HG03039 (cell line): ENCODE results near the gene PGA5.
"Not testable (repeated sequence)": the region's sequence is repeated elsewhere in the genome, so short reads cannot be mapped to it uniquely, and the experiment has no call there.

Experiments used
- ATAC-seq: cut with Tn5 transposase; IDR thresholded peaks from one replicate; pipeline ENCODE4 v1.9.1; 2021; ENCODE audit warnings: mild to moderate bottlenecking, moderate library complexity; ENCODE audit not compliant: unreplicated experiment

Gene PGA5

DNA sequence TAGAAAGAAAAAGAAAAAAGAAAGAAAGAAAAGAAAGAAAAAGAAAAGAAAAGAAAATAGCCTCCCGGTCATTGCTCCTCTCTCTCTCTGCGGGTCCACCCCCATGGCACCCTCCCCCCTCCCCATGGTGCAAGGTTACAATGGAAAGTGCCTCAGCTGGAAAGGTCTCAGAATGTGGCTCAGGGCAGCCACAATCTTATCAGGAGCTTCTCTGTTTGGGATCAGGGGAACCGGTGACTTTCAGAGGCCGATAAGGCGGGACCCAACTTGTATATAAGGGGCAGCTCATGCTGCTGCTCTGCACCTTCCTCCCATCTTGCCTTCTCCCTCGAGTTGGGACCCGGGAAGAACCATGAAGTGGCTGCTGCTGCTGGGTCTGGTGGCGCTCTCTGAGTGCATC, at the start of gene PGA5:
TSS of gene PGA5 (plus strand) at position 301 of the 400 bp plus-strand sequence. CDS start at position 353, 52 bp downstream.
- not testable (repeated sequence) for ATAC-seq

DNA sequence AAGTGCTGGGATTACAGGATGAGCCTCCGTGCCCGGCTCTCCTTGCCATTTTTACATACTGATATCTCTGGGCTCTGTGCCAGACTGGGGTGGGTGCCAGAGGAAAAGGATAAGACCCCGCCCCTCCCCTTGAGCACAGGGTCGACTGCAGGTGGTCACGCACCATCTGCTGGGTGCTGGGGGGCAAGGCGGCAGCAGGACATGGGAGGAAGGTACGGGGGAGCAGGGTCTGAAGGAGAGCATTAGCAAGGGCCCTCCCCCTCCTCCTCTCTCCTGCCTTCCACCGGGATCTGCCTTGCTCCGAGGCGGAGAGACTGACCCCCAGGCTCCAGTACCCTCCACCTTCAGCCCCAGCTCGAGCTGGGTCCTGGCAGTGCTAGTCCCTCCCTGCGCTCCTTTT, 47.4 kb upstream of the PGA5 start:
- no peak for ATAC-seq

DNA sequence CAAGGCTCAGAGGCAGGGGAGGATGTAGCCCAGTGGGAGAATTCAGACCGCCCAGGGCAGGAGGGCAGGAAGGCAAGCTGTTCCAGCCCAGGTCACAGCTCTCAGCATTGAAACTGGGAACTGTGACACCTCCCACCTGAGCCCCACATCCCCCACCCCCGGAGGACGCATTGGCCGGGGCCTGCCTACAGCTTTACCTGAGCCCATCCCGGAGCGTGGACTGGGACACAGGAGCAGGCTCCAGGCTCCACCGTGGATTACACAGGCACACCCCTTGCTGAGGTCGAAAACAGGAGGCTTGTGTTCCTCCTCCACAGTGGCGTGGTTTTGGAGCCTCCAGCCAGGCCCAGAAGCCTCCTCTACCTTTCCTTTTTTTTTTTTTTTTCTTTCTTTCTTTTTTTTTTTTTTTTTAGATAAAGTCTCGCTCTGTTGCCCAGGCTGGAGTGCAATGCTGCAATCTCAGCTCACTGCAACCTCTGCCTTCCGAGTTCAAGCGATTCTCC, 46.8 kb upstream of the PGA5 start:
- ATAC-seq: no peak

DNA sequence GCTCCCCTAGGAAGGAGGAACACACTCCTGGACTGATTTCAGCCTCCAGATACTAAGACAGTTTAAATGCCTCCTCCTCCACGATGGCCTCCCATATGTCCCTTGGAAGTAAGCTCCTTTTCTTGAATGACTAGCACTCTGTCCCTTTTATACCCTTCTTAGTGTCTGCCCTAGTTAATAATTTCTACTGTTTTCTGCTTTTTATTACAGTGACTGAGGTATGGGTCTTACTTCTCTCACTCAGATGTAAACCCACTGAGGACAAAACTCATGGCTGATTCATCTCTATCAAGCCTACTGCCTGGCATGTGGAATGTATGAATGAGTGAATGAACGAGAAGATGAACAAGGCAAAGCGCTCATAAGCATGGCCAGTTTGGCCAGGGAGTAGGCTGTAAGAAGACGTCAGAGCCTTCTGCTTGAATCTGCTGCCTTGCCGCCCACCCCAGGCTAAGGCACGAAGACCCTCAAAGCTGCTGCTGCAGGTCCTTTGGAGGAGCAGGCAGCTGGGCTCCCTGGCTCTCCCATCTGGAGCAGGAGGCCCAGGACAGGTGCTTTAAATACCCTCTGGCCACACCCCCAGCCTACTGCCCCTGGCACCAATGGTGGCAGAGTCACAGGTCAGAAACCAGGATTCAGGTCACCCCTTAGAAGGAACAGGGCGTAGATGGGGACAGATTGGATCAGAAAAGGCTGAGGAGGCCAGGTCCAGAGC, 45.8 kb upstream of the PGA5 start:
- ATAC-seq: no peak

DNA sequence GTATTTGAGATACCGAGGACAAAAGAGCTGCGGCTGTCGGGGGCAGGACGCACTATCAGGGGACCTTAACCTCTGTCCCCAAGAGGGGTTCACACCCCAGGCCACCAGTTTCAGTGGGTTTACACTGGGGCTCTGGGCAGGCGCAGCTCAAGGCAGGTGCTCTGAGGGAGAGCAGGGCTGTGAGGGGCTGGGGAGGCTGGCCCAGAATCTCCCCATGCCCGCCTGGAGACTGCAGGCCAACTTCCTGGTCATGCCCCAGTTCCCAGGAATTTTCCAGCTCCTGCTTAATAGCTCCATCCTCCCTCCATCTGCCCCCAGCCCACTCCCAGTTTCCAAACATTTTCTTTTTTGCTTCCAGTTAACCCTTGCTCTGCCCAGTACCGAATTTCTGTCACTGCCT, 45.3 kb upstream of the PGA5 start:
- ATAC-seq: no peak

DNA sequence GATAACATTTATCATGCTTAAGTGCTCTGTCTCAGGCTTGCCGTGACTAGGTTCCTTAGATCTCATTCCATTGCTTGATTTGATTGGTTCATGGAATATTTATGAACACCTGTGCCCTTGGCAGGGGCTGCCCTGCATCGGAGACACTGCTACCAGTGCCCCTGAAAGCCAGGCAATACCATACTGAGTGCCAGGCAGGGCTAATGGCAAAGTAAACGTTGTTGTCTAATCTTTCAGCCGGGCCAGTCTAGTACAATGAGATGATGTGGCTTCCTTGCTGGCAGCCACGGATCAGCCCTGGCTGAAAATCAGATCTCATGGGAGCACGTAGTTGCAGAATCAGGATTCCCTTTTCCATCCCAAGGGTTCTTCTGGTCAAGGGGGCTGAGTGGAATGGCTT, 42.6 kb upstream of the PGA5 start:
- ATAC-seq: no peak

DNA sequence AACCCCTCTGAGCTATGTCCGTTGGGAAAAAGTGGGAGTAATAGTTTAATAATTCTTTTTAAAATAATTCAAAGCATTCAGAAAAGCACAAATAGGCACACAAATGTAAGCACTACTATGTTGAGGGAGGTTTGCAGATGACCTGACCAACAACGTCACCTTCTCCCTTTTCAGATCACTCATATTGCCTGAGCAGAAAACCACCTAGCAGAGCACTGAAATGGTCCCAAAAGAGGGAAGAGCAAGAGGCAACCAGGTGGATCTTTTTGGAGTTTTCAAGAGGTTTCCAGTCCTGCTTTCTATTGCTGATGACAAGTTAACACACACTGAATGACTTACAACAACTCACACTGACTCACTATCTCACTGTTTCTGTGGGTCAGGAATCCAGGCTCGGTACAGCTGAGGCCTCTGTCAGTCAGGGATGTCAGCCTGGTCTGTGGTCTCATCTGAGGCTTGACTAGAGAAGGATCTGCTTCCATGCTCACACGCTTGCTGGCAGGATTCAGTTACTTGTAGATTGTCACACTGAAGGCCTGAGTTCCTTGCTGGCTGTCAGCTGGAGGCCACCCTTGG, 41.9 kb upstream of the PGA5 start:
- ATAC-seq: no peak

DNA sequence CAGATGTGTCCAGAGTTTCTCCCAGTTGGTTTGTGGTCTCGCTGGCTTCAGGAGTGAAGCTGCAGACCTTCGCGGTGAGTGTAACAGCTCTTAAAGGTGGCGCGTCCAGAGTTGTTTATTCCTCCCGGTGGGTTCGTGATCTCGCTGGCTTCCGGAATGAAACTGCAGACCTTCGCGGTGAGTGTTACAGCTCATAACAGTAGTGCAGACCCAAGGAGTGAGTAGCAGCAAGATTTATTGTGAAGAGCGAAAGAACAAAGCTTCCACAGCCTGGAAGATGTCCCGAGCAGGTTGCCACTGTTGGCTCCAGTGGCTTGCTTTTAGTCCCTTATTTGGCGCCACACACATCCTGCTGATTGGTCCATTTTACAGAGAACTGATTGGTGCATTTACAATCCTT, 39.5 kb upstream of the PGA5 start:
- ATAC-seq: no peak

DNA sequence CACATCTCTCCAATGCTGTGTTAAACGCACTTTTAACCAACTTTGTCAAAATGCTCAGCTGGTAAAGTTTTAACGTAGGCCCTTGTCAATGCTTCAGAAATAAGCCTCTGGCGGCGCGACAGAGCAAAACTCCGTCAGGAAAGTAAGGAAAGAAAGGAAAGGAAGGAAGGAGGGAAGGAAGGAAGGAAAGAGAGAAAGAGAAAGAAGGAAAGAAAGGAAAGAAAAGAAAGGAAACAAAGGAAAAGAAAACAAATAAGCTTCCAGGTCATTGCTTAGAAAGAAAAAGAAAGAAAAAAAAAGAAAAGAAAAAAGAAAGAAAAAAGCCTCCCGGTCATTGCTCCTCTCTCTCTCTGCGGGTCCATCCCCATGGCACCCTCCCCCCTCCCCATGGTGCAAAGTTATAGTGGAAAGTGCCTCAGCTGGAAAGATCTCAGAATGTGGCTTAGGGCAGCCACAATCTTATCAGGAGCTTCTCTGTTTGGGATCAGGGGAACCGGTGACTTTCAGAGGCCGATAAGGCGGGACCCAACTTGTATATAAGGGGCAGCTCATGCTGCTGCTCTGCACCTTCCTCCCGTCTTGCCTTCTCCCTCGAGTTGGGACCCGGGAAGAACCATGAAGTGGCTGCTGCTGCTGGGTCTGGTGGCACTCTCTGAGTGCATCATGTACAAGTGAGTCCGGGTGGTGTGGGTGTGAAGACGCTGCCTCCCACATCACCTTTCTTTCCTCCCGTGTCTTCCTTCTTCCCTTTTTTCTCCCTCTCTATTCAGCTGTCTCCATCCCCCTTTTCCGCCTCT, 37.8 kb upstream of the PGA5 start, which contains the start of gene PGA3:
TSS of gene PGA3 (plus strand) at position 566 of the 797 bp plus-strand sequence. CDS start at position 616, 50 bp downstream.
- ATAC-seq: not testable (repeated sequence)

DNA sequence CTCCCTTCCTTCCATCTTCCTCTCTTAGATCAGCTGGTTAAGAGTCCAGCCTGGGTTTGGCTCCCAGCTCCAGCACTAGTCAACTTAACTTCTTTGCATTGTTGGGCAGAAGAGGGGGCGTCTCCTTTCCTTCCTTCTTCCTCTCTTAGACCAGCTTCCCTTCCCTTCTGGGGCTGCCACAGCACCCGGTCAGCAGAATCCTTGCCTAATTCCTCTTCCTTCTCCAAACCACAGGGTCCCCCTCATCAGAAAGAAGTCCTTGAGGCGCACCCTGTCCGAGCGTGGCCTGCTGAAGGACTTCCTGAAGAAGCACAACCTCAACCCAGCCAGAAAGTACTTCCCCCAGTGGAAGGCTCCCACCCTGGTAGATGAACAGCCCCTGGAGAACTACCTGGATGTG, 37.1 kb upstream of the PGA5 start:
- not testable (repeated sequence) for ATAC-seq

DNA sequence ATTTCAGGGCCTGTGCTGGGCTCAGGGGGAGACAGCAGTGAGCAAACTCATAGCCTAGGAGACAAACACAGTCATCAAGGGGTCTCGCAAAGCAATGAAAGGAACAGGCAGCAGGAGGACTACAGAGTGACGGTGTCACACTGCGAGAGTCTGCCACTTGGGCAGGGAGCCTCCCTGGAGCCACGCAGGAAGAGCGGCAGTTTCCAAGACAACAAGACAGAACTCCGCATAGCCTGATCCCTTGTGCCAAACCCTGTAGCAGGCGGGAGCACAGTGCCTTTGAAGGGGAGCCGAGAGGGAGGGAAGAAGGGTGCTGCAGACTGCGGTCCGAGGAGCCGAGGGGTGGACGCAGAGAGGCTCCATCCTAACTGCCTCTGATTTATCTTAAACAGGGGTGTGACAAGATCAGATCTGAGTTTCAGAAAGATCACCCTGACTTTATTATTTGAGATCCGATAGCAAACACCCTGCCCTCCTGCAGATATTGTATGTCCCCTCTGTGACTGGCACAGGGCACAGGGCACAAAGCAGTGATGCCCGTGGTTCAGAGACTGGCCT, 36.4 kb upstream of the PGA5 start:
- not testable (repeated sequence) for ATAC-seq

DNA sequence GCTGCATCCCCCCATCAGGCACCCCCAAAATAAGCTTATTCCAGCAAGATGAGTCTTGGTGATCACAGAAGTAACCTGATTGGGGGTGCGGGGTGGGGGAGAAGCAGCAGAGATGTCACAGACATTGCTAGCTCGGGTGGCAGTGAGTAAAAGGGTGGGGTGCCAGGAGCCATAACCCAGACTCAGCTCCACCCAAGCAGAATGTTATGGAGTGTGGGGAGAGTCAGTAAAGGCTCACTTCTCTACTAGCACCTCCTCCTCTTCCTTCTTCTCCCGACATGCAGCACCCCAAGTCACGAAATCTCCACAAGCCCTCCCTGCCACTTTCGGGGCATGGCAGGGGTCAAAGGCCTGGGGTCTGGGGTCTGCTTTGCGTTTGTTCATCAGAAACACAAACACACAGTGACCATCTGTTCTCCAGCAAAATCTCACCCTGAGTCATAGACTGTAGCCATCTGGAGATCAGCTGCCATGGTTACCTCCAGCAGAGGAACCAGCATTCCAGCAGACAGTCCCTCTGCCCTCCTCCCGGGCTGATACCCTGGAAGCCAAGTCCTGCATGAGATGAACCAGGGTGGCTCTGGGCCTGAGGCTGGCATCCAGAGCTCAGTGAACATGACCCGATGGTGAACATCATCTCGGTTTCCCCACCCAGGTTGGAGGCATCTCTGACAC, 33.2 kb upstream of the PGA5 start:
- not testable (repeated sequence) for ATAC-seq

DNA sequence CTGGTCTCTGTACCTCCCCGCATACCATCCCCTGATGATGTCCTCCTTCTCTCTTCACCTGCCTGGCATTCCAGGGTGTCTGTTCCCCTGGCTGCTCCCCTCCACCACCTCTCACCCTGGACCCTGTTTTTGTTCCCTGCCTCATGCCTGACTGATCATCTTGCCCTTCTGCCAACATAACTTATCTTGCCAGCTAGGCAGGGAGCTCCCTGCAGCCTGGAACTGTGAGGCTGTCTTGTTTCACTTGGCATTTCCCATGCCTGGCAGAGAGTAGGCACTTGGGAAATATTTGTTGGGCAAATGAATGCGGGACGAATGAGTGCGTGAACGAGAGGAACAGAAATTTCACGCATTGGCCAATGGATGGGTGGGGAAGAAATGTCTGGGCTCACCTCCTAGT, 30.3 kb upstream of the PGA5 start:
- ATAC-seq: not testable (repeated sequence)

DNA sequence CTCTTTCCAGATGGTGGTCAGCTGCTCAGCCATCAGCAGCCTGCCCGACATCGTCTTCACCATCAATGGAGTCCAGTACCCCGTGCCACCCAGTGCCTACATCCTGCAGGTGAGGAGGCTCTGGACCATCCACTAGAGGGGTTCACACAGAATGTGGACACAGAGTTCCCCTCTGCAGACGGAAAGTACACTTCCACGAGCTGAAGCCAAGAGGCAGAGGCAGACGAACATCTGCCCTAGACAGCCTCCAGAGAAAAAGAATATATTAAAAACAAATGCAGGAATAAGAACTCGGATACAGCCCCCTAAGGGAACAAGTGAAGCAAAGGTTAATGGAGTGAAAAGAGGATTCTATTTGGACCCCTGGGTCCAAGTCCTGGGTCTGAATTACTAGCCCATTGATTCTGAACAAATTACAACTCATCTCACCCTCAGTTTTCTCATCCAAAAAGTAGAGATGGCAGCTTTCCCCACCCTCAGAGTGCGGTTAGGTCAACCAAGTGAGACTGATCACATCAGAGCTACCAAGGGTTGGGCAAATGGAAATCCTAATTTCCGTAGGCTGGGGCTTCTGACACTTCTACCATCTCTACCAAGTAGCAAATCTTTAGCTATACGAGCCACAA, 29.5 kb upstream of the PGA5 start:
- ATAC-seq: not testable (repeated sequence)

DNA sequence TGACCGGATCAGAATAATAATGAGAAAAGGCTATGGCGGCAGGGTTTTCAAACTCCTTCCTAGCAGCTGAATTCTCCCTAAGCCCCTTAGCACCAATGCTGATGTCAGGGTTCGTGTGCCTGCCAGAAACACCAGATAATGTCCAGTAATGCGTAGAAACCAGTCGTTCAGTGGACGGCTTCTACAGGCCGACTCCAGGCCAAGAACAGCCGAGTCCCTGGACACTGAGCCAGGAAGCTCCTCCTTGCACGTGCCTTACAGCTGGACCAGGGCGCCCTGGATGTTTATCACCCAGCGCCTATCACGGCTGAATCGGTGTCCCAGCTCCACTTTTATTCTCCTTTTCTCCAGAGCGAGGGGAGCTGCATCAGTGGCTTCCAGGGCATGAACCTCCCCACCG, 28.8 kb upstream of the PGA5 start:
- not testable (repeated sequence) for ATAC-seq

DNA sequence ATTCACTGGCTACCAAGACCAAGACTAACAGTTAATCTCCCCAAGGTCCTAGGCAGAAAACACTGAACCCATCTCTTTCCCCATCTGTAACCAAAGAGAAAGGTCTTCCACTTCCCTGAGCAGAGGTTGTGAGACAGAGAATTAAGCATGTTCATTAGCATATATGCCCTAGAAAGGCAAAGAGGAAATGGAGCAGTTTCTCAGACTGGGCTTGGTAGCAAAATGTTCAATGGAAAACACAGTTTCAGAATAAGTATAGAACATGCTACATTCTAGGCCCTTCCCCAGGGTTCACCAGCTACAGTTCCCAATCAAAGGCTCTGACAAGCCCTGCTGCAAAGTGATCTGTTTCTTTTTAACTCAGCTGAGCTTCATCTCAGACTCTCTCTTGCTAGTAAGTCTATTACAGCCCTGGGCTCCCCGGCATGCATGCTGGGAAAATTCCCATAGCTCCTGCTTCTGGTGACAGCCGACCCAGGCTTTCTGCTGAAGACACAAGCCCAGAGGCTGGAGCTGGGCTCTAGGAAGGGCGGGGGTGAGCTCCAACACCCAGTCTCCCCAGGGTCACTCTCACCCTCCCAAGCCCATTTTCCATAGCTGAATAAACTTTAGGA, 27.2 kb upstream of the PGA5 start:
- not testable (repeated sequence) for ATAC-seq

DNA sequence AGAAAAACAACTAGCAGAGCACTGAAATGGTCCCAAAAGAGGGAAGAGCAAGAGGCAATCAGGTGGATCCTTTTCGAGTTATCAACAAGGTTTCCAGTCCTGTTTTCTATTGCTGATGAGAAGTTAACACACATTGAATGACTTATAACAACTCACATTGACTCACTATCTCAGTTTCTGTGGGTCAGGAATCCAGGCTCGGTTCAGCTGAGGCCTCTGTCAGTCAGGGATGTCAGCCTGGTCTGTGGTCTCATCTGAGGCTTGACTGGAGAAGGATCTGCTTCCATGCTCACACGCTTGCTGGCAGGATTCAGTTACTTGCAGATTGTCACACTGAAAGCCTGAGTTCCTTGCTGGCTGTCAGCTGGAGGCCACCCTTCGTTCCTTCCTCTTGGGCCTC, 22.7 kb upstream of the PGA5 start:
- ATAC-seq: not testable (repeated sequence)

DNA sequence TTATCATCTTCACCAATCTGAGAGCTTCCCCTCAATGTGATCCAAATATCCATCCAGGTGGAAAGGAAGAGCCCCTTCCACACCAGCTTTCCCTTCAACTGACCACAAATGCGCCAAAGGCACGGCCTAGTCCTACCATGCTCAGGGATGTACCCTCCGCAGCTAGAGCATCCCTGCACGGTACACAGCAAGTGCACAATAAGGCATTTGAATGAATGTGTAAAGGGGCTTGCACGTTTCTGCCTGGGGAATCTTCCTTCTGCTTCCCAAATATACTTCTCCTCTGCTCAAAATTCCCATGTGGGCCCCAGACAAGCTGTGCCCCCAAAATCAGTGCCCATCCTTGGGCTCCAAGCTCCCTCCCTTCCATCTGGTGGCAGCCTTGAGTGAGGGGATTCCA, 22.0 kb upstream of the PGA5 start:
- ATAC-seq: not testable (repeated sequence)

DNA sequence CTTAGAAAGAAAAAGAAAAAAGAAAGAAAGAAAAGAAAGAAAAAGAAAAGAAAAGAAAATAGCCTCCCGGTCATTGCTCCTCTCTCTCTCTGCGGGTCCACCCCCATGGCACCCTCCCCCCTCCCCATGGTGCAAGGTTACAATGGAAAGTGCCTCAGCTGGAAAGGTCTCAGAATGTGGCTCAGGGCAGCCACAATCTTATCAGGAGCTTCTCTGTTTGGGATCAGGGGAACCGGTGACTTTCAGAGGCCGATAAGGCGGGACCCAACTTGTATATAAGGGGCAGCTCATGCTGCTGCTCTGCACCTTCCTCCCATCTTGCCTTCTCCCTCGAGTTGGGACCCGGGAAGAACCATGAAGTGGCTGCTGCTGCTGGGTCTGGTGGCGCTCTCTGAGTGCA, 18.9 kb upstream of the PGA5 start, which contains the start of gene PGA4:
TSS of gene PGA4 (plus strand) at position 301 of the 400 bp plus-strand sequence. CDS start at position 355, 54 bp downstream.
- not testable (repeated sequence) for ATAC-seq

DNA sequence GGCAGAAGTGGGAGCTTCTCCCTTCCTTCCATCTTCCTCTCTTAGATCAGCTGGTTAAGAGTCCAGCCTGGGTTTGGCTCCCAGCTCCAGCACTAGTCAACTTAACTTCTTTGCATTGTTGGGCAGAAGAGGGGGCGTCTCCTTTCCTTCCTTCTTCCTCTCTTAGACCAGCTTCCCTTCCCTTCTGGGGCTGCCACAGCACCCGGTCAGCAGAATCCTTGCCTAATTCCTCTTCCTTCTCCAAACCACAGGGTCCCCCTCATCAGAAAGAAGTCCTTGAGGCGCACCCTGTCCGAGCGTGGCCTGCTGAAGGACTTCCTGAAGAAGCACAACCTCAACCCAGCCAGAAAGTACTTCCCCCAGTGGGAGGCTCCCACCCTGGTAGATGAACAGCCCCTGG, 18.3 kb upstream of the PGA5 start:
- ATAC-seq: not testable (repeated sequence)
